Sigmoid colon (tissue), 7 donors: ENCODE data around the gene EIF4A2. TPM values are rescaled to one million over a fixed set of nuclear protein-coding genes. Genes with fewer than 3 reads are reported as not detected.

Experiments
- DNase-seq: peaks from one replicate; pipeline ENCODE4 v3.0.0-alpha.2; 2019
- H3K27ac ChIP-seq, 4 donors: fragments of 200-600 bp; sonication (generic); one replicate each; pipeline ENCODE4 v1.5.1; 2016 to 2019; ENCODE audit warnings: mild to moderate bottlenecking in 1 of 4
- H3K27me3 ChIP-seq, 3 donors: fragments of 200-600 bp; sonication (generic); one replicate each; pipeline ENCODE4 v1.5.1; 2019; ENCODE audit warnings: mild to moderate bottlenecking in 1 of 3
- H3K36me3 ChIP-seq, 4 donors: fragments of 200-600 bp; sonication (generic); one replicate each; pipeline ENCODE4 v1.5.1; 2016 to 2019
- H3K4me1 ChIP-seq, 4 donors: fragments of 200-600 bp; sonication (generic); one replicate each; pipeline ENCODE4 v1.5.1; 2017 to 2019
- H3K4me3 ChIP-seq, 4 donors: fragments of 200-600 bp; sonication (generic); one replicate each; pipeline ENCODE4 v1.5.1; 2017 to 2019; ENCODE audit warnings: mild to moderate bottlenecking in 2 of 4, moderate library complexity in 1 of 4
- H3K9me3 ChIP-seq, 4 donors: fragments of 200-600 bp in 3 of 4; sonication (generic) in 3 of 4; one replicate each; pipeline versions ENCODE4 v1.5.1 to v1.6.1; 2013 to 2019
- EP300 ChIP-seq, 4 donors: sonication (generic); formaldehyde crosslinking; IDR thresholded peaks; one replicate each; pipeline ENCODE4 v1.6.1; 2017; ENCODE audit warnings: antibody characterized with exemption in 4 of 4
- POLR2A ChIP-seq, 2 donors: fragments of 450-650 bp; IDR thresholded peaks; one replicate each; pipeline ENCODE4 v1.6.1; 2016; ENCODE audit warnings: antibody characterized with exemption in 2 of 2, mild to moderate bottlenecking in 2 of 2, moderate library complexity in 2 of 2
- POLR2AphosphoS5 ChIP-seq, 4 donors: sonication (generic); formaldehyde crosslinking; IDR thresholded peaks; one replicate each; pipeline ENCODE4 v1.6.1; 2017; ENCODE audit warnings: antibody characterized with exemption in 4 of 4
- WGBS, 2 donors: extraction: QIAGEN DNeasy Blood & Tissue Kit; methylation state at CpG; one replicate each; pipeline ENCODE4 v1.1.7; 2013; 5-methylcytosine and 5-hydroxymethylcytosine counted together
- intact Hi-C: fragments of 100-400 bp; cut with DNase I; formaldehyde crosslinking; loops from one replicate; pipeline ENCODE4 v1.15.1; 2023
- polyA plus RNA-seq, 3 donors: library from polyadenylated mRNA; stranded (reverse); fragments of 200-250 nt; gene quantifications; one replicate each; pipeline ENCODE4 v1.2.3, GENCODE V29; 2013
- total RNA-seq, 4 donors: library from RNA; depleted of rRNA; stranded (reverse); fragments of >200 nt; gene quantifications; one replicate each; pipeline ENCODE4 v1.1.0, GENCODE V29; 2016
- TF ChIP-seq, protein P1 (sequence below), 4 experiments: fragments of 450-650 bp in 3 of 4; fragments of 200-600 bp in 1 of 4; IDR thresholded peaks; one replicate each; pipeline ENCODE4 v1.5.1; 2016 to 2019; ENCODE audit warnings: antibody characterized with exemption in 4 of 4, mild to moderate bottlenecking in 3 of 4, moderate library complexity in 2 of 4
- donor health status: healthy with polysubstance abuse.
- donor health status: Bipolar disorder and iron deficiency.
- donor health status: healthy.

EIF4A2 gene
- total and polyA plus RNA-seq, 7 donors: 305 to 1,010 (median 632) TPM

DNA sequence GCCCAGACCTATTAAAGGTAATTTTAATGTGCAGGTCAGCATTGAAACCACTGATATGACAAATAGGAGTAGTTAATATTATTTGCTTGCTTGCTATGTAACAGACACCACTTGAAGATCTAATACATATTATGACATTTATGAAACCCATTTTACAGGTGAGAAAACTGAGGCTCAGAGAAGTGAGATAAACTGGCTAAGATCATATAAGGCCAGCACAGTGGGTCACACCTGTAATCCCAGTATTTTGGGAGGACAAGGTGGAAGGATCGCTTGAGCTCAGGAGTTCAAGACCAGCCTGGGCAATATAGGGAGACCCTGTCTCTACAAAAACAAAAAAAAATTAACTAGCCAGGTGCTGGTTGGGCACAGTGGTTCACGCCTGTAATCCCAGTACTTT, 33.1 kb upstream of the EIF4A2 start:
- no peaks in the 10 kb centered on the region for H3K36me3 ChIP-seq
- TF ChIP-seq POLR2A (IDR thresholded peaks at IDR 0.05) (no peak), EP300 (IDR thresholded peaks at IDR 0.05) (no peak), POLR2AphosphoS5 (IDR thresholded peaks at IDR 0.05) (no peak)
- TF ChIP-seq, protein P1, sequence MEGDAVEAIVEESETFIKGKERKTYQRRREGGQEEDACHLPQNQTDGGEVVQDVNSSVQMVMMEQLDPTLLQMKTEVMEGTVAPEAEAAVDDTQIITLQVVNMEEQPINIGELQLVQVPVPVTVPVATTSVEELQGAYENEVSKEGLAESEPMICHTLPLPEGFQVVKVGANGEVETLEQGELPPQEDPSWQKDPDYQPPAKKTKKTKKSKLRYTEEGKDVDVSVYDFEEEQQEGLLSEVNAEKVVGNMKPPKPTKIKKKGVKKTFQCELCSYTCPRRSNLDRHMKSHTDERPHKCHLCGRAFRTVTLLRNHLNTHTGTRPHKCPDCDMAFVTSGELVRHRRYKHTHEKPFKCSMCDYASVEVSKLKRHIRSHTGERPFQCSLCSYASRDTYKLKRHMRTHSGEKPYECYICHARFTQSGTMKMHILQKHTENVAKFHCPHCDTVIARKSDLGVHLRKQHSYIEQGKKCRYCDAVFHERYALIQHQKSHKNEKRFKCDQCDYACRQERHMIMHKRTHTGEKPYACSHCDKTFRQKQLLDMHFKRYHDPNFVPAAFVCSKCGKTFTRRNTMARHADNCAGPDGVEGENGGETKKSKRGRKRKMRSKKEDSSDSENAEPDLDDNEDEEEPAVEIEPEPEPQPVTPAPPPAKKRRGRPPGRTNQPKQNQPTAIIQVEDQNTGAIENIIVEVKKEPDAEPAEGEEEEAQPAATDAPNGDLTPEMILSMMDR (IDR thresholded peaks at IDR 0.05): no peak
- no peaks in the 10 kb centered on the region for H3K27me3 ChIP-seq
- intact Hi-C loops: no loop called here
- H3K4me1 ChIP-seq: no peaks in the 10 kb centered on the region
- WGBS, 2 donors: 97 to 98% methylated on average over 2 of the region's 2 CpGs
- no peak for DNase-seq
- no peak overlapping the region for H3K27ac ChIP-seq
- H3K9me3 ChIP-seq: no peaks in the 10 kb centered on the region
- H3K4me3 ChIP-seq: no peak overlapping the region

DNA sequence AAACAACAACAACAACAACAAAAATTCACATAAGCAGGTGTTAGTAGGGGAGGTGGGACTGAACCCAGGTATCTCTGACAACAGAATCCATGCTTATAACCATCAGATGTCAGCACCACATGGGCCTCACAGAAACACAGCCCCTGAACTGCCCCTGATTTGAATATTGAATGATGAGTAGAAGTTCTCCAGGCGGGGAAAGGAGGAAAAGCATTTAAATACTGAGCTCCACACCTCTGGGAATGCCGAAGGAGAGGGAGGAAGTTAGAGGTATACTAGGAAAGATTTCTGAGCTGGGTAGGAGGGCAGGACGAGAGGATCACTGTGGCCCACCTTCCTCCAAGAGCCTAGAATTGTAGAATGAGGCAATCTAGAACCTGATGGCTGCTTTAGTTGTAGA, 31.9 kb upstream of the EIF4A2 start:
- DNase-seq: no peak
- H3K36me3 ChIP-seq: no peaks in the 10 kb centered on the region
- no peak overlapping the region for H3K27ac ChIP-seq
- WGBS, 2 donors: 36 to 70% methylated on average over 3 of the region's 3 CpGs
- H3K4me3 ChIP-seq: no peak overlapping the region
- TF ChIP-seq POLR2A (IDR thresholded peaks at IDR 0.05) (no peak), POLR2AphosphoS5 (IDR thresholded peaks at IDR 0.05) (no peak), EP300 (IDR thresholded peaks at IDR 0.05) (no peak)
- TF ChIP-seq, protein P1 (IDR thresholded peaks at IDR 0.05): no peak
- intact Hi-C loops: no loop called here
- H3K27me3 ChIP-seq: no peaks in the 10 kb centered on the region
- no peaks in the 10 kb centered on the region for H3K4me1 ChIP-seq
- no peaks in the 10 kb centered on the region for H3K9me3 ChIP-seq

DNA sequence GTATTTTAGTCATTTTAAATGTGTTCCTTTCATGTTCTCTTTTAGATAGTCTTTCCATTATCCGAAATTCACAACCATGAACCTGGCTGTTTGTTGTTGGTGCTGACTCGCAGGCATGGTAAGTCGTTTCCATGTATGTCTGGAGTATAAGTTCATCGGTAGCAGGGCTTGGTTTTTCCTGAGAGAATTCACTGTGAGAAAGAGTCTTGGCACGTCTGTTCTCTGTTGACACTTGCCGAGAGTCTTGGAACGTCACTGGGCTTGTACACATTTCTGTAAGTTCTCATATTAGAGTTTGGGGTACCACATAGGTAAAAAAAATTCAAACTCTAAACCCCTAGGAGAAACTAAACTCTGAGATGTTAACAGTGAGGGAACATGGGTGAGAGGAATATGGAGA, 29.4 kb upstream of the EIF4A2 start:
- H3K4me3 ChIP-seq: no peak overlapping the region
- no peaks in the 10 kb centered on the region for H3K4me1 ChIP-seq
- no peak for TF ChIP-seq POLR2A (IDR thresholded peaks at IDR 0.05)
- no peak for TF ChIP-seq EP300 (IDR thresholded peaks at IDR 0.05)
- TF ChIP-seq POLR2AphosphoS5 (IDR thresholded peaks at IDR 0.05): no peak
- TF ChIP-seq, protein P1 (IDR thresholded peaks at IDR 0.05): no peak
- no peak overlapping the region for H3K27ac ChIP-seq
- DNase-seq: no peak
- no peaks in the 10 kb centered on the region for H3K36me3 ChIP-seq
- intact Hi-C loops: no loop called here
- 87 to 93% methylated on average over 7 of the region's 7 CpGs for WGBS, 2 donors
- H3K27me3 ChIP-seq: no peaks in the 10 kb centered on the region
- H3K9me3 ChIP-seq: no peaks in the 10 kb centered on the region

DNA sequence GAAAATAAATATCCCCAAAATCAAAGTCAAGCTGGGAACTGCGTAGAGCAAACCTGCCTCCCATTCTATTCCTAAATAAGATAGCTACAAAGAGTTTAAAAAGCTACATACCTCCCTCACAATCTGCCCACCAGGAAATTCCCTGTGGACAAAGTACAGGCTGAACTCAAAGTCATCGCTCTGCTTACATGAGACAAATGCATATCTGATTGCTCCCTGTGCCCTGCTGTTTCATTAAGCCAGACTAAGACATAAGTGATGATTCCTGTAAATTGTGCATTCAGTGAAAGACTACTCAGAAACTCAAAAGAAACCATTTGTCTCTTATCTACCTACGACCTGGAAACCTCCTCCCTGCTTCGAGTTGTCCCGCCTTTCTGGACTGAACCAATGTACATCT, 28.5 kb upstream of the EIF4A2 start:
- Histone ChIP-seq H3K9me3 (no peaks in the 10 kb centered on the region), H3K27me3 (no peaks in the 10 kb centered on the region), H3K4me3 (no peak overlapping the region), H3K27ac (no peak overlapping the region), H3K4me1 (no peaks in the 10 kb centered on the region), H3K36me3 (no peaks in the 10 kb centered on the region)
- DNase-seq: no peak
- intact Hi-C loops: no loop called here
- WGBS, 2 donors: 90 to 93% methylated on average over 5 of the region's 5 CpGs
- TF ChIP-seq, protein P1 (IDR thresholded peaks at IDR 0.05): no peak
- TF ChIP-seq POLR2A (IDR thresholded peaks at IDR 0.05): no peak
- no peak for TF ChIP-seq POLR2AphosphoS5 (IDR thresholded peaks at IDR 0.05)
- TF ChIP-seq EP300 (IDR thresholded peaks at IDR 0.05): no peak

DNA sequence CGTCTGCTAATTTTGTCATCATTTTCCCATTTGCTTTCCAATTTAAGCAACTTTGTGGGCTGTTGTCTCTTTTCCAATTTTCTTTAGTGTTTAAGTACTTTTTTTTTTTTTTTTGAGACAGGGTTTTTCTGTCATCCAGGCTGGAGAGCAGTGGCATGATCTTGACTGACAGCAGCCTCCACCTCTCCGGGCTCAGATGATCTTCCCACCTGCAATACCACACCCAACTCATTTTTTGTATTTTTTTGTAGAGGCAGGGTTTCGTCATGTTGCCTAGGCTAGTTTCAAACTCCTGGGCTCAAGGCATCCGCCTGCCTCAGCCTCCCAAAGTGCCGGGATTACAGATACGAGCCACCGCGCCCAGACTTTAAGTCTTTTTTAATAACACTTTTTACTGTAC, 26.2 kb upstream of the EIF4A2 start:
- Histone ChIP-seq H3K27ac (no peak overlapping the region), H3K9me3 (no peaks in the 10 kb centered on the region), H3K36me3 (no peaks in the 10 kb centered on the region), H3K27me3 (no peaks in the 10 kb centered on the region), H3K4me3 (no peak overlapping the region), H3K4me1 (no peaks in the 10 kb centered on the region)
- 87 to 91% methylated on average over 8 of the region's 8 CpGs for WGBS, 2 donors
- no peak for DNase-seq
- TF ChIP-seq EP300 (IDR thresholded peaks at IDR 0.05) (no peak), POLR2A (IDR thresholded peaks at IDR 0.05) (no peak), POLR2AphosphoS5 (IDR thresholded peaks at IDR 0.05) (no peak)
- TF ChIP-seq, protein P1 (IDR thresholded peaks at IDR 0.05): no peak
- intact Hi-C loops: no loop called here
